HL-60 (cell line): Measurements from ENCODE around the gene MRPS26.

ENCODE experiments used
- GABPA ChIP-seq: IDR thresholded peaks from 2 replicates; pipeline ENCODE4 v1.6.1; 2012; ENCODE audit warnings: low read depth
- POLR2AphosphoS5 ChIP-seq: IDR thresholded peaks from 2 replicates; pipeline ENCODE4 v1.6.1; 2012; ENCODE audit warnings: low read depth
- TF ChIP-seq, protein P1 (sequence below): IDR thresholded peaks from one replicate; pipeline ENCODE4 v1.5.1; 2011; ENCODE audit warnings: low read length, control low read depth, inconsistent platforms; ENCODE audit not compliant: insufficient read depth

DNA sequence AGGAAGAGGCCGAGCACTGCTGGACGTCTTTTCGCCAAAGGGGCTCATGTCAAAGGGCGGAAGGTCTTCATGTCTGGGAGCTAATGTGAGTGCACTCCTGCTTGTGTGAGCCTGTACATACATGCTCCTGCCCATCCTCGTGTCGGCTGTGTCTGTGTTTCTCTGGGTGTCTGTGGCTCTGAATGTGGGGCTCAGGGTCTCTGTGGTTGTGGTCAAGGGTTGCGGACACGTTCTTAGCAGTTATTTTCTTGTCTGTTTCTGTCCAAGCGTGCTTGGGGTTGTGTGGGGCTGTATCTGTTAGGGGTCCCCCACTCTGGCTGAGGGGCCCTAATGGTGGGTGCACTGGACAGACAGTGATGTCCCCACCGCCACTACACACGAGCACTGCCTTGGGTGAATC is 35.8 kb downstream of the MRPS26 start:
- TF ChIP-seq, protein P1, sequence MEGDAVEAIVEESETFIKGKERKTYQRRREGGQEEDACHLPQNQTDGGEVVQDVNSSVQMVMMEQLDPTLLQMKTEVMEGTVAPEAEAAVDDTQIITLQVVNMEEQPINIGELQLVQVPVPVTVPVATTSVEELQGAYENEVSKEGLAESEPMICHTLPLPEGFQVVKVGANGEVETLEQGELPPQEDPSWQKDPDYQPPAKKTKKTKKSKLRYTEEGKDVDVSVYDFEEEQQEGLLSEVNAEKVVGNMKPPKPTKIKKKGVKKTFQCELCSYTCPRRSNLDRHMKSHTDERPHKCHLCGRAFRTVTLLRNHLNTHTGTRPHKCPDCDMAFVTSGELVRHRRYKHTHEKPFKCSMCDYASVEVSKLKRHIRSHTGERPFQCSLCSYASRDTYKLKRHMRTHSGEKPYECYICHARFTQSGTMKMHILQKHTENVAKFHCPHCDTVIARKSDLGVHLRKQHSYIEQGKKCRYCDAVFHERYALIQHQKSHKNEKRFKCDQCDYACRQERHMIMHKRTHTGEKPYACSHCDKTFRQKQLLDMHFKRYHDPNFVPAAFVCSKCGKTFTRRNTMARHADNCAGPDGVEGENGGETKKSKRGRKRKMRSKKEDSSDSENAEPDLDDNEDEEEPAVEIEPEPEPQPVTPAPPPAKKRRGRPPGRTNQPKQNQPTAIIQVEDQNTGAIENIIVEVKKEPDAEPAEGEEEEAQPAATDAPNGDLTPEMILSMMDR = no peak
- TF ChIP-seq POLR2AphosphoS5 (no peak), GABPA (no peak)
